Tibial nerve (tissue), 4 donors: Measurements from ENCODE around the gene AMACR.

ENCODE experiments used
- EP300 ChIP-seq, 2 donors: sonication (generic); formaldehyde crosslinking; IDR thresholded peaks; one replicate each; pipeline ENCODE4 v1.6.1; 2017; ENCODE audit warnings: antibody characterized with exemption in 2 of 2, mild to moderate bottlenecking in 1 of 2
- POLR2A ChIP-seq, 2 donors: fragments of 450-650 bp; IDR thresholded peaks; one replicate each; pipeline ENCODE4 v1.6.1; 2017; ENCODE audit warnings: antibody characterized with exemption in 2 of 2, mild to moderate bottlenecking in 2 of 2, moderate library complexity in 2 of 2
- TF ChIP-seq, protein P1 (sequence below), 5 experiments: fragments of 200-600 bp in 3 of 5; fragments of 450-650 bp in 2 of 5; sonication (generic) in 3 of 5; IDR thresholded peaks; one replicate each; pipeline ENCODE4 v1.5.1; 2016 to 2019; ENCODE audit warnings: antibody characterized with exemption in 5 of 5, mild to moderate bottlenecking in 3 of 5, moderate library complexity in 2 of 5

DNA sequence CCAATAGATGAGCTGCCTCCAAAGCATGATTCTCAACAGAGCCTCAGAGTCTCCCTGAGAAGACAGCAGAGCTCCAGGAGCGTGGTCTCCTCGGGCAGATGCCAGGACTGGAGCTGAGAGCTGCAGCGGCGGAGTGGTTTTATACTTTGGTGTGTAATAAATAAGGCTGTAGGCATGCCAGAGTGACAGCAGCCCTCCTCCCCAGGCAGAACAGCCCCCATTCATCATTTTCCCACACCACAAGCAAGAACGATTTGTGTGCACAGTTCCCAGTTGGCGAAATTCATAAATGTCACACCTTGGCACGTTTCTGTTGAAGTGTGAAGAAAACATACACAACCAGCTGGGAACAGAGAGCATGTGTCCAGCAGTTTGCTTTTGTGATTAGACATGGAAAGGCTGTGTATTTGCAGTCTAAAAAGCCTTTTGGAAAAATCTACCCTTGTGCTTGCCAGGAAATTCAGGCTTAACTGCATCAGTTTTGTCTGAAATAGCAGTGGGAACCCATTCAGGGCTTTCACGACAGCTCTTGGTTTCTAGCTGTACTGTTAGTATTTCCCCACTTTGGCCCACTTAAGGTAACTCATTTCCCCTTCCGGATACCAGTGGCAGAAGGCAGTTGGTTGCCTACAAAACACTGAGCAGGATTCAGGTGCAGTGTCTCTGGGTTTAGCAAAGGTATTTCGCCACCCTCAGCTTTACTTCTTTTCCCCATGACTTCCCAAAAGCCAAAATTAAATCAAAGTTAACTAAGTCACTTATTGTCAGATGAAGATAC lies 35.4 kb upstream of the AMACR start, which contains the start of gene C1QTNF3:
- TF ChIP-seq, protein P1, sequence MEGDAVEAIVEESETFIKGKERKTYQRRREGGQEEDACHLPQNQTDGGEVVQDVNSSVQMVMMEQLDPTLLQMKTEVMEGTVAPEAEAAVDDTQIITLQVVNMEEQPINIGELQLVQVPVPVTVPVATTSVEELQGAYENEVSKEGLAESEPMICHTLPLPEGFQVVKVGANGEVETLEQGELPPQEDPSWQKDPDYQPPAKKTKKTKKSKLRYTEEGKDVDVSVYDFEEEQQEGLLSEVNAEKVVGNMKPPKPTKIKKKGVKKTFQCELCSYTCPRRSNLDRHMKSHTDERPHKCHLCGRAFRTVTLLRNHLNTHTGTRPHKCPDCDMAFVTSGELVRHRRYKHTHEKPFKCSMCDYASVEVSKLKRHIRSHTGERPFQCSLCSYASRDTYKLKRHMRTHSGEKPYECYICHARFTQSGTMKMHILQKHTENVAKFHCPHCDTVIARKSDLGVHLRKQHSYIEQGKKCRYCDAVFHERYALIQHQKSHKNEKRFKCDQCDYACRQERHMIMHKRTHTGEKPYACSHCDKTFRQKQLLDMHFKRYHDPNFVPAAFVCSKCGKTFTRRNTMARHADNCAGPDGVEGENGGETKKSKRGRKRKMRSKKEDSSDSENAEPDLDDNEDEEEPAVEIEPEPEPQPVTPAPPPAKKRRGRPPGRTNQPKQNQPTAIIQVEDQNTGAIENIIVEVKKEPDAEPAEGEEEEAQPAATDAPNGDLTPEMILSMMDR (IDR thresholded peaks at IDR 0.05), result no peak
- TF ChIP-seq POLR2A (IDR thresholded peaks at IDR 0.05) (no peak), EP300 (IDR thresholded peaks at IDR 0.05) (no peak)
